Fibroblast of skin of back (primary cell): ENCODE results near the gene KIF1A.

Experiments
- DNase-seq: peaks from one replicate; pipeline ENCODE4 v3.0.0-alpha.2; 2013

Gene KIF1A

GRCh38 chr2:240718896-240719490 lies 101.0 kb downstream of the KIF1A start:
- DNase-seq = no peak

GRCh38 chr2:240717681-240718581 lies 102.1 kb downstream of the KIF1A start:
- DNase-seq = no peak

- DNase-seq = no peak
Measured at GRCh38 chr2:240717181-240717641, 102.8 kb downstream of the KIF1A start.

GRCh38 chr2:240716130-240716798 lies 103.8 kb downstream of the KIF1A start:
- no peak for DNase-seq

GRCh38 chr2:240714747-240715725 lies 105.0 kb downstream of the KIF1A start:
- no peak for DNase-seq

- DNase-seq = no peak
Measured at GRCh38 chr2:240713928-240714746, 105.9 kb downstream of the KIF1A start.

GRCh38 chr2:240713071-240713927 lies 106.7 kb downstream of the KIF1A start:
- no peak for DNase-seq

- no peak for DNase-seq
Measured at GRCh38 chr2:240712121-240712520, 107.9 kb downstream of the KIF1A start.

GRCh38 chr2:240711701-240712100 lies 108.3 kb downstream of the KIF1A start:
- no peak for DNase-seq

- no peak for DNase-seq
Measured at GRCh38 chr2:240711296-240711695, 108.7 kb downstream of the KIF1A start.

GRCh38 chr2:240708457-240708856 lies 111.6 kb downstream of the KIF1A start:
- DNase-seq = no peak

- DNase-seq = no peak
Measured at GRCh38 chr2:240707821-240708220, 112.2 kb downstream of the KIF1A start.

- DNase-seq = no peak
Measured at GRCh38 chr2:240707043-240707756, 112.8 kb downstream of the KIF1A start.

GRCh38 chr2:240705204-240705791 lies 114.7 kb downstream of the KIF1A start:
- no peak for DNase-seq

- DNase-seq = no peak
Measured at GRCh38 chr2:240704651-240705050, 115.4 kb downstream of the KIF1A start.

GRCh38 chr2:240703417-240704341 lies 116.3 kb downstream of the KIF1A start:
- no peak for DNase-seq

- DNase-seq = no peak
Measured at GRCh38 chr2:240702640-240703011, 117.4 kb downstream of the KIF1A start.
